GM18867 (cell line): Measurements from ENCODE around the gene DPP8.
A peak's percentile ranks its signal among the peaks of the same experiment; 100 is the strongest.
"Not testable (repeated sequence)": the region's sequence is repeated elsewhere in the genome, so short reads cannot be mapped to it uniquely, and the experiment has no call there.

ENCODE experiments used
- ATAC-seq: cut with Tn5 transposase; IDR thresholded peaks from one replicate; pipeline ENCODE4 v1.9.1; 2021; ENCODE audit warnings: mild to moderate bottlenecking, moderate library complexity; ENCODE audit not compliant: unreplicated experiment

Gene DPP8

DNA sequence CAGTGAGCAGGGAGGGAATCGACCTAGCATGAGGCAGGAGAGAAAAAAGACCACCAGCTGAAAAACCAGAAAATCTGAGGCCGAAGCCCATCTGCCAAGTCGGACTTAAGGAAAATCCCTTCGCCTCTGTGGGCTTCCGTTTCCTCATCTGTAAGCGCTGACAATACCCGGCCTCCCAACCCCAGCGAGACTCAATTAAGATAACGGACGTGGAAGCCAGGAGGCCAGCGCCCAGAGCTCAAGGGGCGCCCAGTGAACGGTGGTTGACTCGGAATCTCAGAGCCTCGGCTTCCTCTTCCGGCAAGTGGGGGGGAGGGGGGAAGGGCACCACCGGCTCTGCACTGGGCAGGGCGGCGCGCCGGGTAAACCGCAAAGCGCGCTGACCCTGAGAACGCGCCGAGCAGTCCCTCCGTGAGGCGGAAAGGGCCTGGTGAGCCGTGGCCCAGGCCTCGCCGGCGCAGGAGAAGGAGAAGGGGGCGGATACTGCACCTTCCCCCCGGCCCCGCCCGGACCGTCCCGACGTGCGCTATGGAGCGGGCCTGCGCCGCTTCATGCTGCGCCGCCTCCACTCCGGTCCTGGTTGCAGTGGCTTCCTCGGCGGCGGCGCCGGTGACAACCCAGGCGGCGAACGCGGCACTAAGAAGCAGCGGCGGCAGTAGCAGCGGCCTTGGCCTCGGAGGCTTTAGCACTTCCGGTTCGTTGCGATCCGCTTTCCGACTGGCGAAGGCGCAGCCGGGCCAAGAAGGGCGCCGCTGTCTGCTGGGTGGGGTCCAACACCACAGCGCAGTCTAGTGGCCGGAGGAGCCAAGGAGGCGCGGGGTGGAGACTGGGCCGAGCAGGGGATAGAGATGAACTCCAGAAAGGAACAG, at the start of gene DPP8:
TSS of gene DPP8 (minus strand) at position 693 of the 869 bp plus-strand sequence. CDS start 5,136 bp downstream, outside the sequence.
- peak; percentile 88 for ATAC-seq

- ATAC-seq = no peak
Measured at GRCh38 chr15:65561934-65562333, 44.4 kb upstream of the DPP8 start.

GRCh38 chr15:65559941-65560340, 42.5 kb upstream of the DPP8 start:
- ATAC-seq = no peak

DNA sequence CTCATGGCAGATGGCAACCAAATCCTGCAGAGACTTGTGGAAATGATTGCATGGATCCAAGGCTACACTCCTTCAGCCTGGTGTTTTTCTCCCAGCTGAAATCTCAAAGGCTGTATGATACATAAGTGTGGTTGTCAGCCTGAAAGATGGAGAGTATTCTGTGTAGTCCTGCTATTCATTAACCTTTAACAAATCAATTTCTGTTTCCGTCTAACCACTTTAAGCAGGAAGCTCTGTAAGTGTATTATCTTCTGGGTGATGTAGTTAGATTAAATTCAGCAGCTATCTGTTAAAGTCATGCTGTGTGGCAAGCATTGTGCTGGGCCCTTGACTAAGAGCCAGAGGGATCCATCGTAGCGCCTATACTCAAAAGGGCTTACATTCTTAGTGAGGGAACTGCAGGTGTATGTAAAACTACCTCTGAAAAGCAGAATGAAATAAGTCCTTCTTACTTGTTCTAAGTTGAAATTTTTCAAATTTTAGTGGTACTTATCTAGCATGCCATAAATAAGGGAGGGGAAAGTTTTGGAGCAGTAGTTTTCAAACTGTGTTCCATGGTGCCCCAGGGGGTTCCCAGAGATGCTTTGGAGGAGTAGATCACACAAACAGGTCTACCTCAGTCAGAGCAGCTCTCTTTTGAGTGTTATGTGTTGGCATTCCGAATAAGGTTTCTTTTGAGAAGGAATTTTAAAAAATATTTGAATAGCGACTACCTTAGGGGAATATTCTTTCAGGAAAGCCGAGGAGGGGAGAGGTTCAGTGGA, 41.7 kb upstream of the DPP8 start:
- no peak for ATAC-seq

GRCh38 chr15:65558336-65558735, 40.8 kb upstream of the DPP8 start:
- no peak for ATAC-seq

DNA sequence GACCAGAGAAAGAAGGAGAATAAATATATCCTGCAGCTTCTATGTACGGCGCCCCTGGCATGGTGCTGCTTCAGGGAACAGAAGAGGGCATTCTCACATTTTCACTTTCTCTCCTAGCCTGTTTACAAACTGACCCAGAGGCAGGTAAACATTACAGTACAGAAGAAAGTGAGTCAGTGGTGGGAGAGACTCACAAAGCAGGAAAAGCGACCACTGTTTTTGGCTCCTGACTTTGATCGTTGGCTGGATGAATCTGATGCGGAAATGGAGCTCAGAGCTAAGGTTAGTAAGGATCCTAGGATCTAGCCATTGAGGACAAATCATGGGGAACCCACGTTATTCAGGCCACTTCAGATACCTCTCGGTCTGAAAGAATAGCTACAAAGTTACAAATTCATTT, 39.1 kb upstream of the DPP8 start:
- ATAC-seq = no peak

- no peak for ATAC-seq
Measured at GRCh38 chr15:65553691-65554090, 36.2 kb upstream of the DPP8 start.

DNA sequence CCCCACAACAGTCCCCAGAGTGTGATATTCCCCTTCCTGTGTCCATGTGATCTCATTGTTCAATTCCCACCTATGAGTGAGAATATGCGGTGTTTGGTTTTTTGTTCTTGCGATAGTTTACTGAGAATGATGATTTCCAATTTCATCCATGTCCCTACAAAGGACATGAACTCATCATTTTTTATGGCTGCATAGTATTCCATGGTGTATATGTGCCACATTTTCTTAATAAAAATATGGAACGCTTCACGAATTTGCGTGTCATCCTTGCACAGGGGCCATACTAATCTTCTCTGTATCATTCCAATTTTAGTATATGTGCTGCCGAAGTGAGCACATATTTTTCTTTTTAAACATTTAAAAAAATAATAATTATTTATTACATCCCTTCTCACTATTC, 35.4 kb upstream of the DPP8 start:
- ATAC-seq = not testable (repeated sequence)

- no peak for ATAC-seq
Measured at GRCh38 chr15:65551183-65551582, 33.7 kb upstream of the DPP8 start.

DNA sequence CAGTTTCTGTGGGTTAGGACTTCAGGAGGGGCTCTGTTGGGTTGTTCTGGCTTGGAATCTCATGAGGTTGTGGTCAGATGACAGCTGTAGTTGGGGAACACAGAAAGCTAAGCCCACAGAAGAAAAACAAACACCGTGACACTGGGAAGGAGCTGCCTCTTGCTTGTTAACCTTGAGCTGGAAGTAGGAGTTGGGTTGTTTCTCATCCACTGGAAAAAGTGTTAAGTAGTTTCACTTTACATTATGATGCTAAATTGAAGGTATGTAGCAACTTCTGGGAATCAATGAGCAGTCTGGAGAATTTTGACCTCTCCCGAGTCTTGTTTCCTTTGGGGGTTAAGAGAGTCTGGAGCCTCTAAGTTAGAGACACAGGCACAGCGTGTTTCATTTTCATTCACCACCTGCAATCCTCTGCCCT, 33.2 kb upstream of the DPP8 start:
- ATAC-seq = no peak

- ATAC-seq = not testable (repeated sequence)
Measured at GRCh38 chr15:65549288-65549687, 31.8 kb upstream of the DPP8 start.

- no peak for ATAC-seq
Measured at GRCh38 chr15:65547841-65548240, 30.4 kb upstream of the DPP8 start.

GRCh38 chr15:65541231-65541820, 23.8 kb upstream of the DPP8 start:
- no peak for ATAC-seq

- ATAC-seq = no peak
Measured at GRCh38 chr15:65540314-65540713, 22.8 kb upstream of the DPP8 start.

GRCh38 chr15:65535192-65535591, 17.7 kb upstream of the DPP8 start:
- ATAC-seq = no peak

DNA sequence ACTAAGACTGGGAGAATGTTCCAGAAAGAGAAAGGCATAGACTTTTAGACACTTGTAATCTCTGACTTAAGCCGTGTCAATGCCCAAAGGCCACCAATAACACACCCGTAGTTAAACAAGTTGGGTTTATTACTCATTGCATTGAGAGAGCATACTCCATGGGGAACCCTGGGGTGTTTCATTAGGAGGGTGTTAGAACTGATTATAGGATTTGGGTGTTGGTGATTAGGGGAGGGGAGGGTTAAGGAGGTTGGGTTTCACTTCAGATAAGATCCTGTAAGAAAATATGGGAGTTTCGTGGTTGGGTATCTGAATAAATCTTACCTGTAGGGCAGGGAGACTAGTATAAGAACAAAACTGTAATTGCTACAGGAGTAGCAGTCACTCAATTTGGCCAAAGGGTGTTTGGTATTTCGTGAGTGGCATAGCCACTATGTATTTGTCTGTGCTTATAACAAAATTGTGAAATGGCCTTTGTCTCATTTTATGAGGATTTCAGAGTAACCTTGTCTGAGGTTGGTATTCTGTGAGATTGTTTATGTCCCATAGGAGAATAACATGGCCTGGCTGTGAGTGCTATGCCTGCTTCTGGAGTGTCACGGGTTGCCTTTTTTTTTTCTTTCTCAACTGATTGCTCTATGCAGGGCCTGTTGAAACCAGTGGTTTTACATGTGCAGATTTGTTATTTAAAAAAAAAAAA, 15.7 kb upstream of the DPP8 start:
- no peak for ATAC-seq

- ATAC-seq = no peak
Measured at GRCh38 chr15:65532738-65533051, 15.2 kb upstream of the DPP8 start.

DNA sequence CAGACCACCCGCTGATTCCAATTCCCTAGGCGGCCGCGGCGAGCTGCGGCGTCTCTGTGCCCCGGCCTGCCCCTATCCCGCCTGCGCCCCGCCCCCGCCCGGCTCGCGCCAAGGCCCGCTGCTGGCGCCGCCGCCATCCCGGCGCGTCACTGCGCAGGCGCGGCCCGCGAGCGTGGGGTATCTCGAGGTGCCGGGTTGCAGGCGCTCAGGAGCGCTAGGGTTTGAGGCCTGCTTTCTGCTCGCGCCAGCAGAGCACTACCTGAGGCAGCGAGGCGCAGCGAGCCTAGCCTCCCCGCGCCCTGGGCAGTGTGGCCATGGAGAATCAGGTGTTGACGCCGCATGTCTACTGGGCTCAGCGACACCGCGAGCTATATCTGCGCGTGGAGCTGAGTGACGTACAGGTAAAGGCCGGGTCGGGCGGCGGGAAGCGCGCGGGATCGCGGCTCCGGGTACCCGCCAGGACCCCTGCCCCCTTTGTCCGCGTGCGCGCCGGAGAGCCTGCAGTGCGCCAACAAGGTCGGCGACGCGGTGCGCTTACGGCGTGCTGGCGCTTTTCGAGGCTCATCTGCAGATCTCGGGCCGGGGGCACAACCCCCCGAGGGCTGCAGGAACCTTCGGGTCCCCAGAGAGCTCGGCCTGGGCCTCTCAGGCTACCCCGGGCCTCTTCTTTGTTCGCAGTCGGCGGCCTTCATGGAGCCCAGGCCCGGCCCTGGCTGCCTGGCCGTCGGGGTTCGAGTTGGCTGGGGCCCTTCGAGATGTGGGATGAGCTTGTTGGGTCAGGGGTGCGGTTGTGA, 13.0 kb upstream of the DPP8 start, which contains the start of gene HACD3:
TSS of gene HACD3 (plus strand) at position 146 of the 794 bp plus-strand sequence. CDS start at position 315, 169 bp downstream.
- ATAC-seq = peak; percentile 87

DNA sequence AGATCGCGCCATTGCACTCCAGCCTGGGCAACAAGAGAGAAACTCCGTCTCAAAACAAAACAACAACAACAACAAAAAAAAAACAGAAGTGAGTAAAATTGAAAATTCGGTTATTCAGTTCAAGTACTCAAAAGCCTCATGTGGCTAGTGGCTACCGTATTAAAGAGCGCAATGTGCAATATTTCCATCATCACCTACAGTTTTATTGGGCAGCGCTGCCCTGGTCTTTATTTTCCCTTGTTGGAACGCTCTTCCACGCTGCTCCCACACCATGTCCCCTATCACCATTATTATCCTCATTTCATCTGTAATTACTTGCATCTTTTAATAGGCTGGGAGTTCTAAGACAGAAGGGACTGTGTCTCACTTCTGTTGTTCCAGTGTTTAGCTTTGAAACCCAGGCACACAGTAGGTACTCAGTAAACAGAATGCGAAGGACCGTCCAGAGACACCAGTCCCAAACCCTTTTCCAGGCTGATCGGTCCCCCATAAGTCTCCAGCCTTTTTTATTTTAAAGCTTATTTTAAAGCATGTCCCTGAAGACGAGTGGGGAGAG, 12.4 kb upstream of the DPP8 start:
- ATAC-seq = no peak
